NCI-H524 treated with DMSO at 0.1 percent for 48 hours (cell line): ENCODE data around the gene BGN.

Experiments used
- DNase-seq: peaks from one replicate; lab custom pipeline; 2025; lab: John Stamatoyannopoulos, UW

Gene BGN

DNA sequence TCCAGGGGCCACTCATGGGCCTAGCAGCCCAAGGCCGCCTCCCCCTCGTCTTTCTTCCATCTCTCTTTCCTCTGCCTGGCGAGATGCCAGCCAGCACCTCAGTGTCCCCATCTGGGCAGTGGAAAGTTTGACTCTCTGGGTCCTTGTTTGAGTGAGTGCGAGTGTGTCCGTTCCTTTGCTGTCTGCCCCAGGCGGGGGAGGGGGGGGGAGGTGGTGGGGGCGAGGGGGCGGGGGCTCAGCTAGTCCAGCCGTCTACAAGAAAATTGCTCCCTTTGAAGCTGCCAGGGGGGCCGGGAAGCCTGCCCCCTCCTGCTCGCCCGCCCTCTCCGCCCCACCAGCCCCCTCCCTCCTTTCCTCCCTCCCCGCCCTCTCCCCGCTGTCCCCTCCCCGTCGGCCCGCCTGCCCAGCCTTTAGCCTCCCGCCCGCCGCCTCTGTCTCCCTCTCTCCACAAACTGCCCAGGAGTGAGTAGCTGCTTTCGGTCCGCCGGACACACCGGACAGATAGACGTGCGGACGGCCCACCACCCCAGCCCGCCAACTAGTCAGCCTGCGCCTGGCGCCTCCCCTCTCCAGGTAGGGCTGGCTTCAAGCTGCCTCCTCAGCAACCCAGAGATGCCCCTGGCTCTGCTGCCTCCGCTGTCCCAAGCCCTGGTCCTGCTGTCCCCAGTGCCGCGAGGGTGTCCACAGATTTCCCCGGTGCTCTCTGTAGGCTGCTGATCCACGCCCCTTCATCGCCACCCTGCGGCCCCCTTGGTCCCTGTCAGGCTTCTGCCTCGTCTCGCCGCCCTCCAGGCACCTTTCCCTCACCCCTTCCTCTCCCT, at the start of gene BGN:
TSS of gene BGN (plus strand) at position 440 of the 821 bp plus-strand sequence. CDS start 9,652 bp downstream, outside the sequence.
- DNase-seq: no peak

DNA sequence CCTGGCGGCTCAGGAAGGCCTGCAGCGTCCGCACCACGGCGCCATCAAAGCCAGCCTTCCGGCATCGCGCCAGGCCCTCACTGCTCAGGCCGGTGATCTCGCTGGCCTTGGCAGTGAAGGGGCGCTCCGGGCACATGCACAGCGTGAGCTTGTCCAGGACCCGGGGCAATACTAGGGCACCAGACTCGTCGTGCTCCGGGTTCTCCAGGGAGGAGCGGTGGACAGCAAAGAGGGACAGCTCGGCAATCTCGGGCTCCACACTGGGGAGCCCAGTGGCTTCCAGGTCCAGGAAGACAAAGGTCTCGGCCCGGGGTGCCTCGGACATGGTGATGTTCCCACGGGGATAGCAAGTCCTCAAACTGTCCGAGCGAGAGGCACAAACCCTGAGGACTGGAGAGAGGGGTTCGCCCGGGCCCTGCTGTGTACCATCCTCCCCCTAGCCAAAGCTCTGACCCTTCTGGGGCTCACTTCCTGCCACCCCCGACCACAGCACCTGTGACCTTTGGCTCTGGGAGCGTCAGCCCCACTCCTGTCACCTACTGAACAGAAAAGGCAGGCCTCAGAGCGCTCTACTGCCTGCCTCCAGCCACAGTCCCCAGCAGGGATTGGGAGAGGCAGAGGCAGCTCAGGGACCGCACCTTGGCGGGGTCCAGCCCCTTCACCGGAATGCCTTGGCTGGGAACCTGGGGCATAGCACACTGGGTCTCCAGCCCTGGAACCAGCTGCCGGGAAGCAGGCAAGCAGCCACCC, 49.5 kb upstream of the BGN start:
- DNase-seq: no peak

DNA sequence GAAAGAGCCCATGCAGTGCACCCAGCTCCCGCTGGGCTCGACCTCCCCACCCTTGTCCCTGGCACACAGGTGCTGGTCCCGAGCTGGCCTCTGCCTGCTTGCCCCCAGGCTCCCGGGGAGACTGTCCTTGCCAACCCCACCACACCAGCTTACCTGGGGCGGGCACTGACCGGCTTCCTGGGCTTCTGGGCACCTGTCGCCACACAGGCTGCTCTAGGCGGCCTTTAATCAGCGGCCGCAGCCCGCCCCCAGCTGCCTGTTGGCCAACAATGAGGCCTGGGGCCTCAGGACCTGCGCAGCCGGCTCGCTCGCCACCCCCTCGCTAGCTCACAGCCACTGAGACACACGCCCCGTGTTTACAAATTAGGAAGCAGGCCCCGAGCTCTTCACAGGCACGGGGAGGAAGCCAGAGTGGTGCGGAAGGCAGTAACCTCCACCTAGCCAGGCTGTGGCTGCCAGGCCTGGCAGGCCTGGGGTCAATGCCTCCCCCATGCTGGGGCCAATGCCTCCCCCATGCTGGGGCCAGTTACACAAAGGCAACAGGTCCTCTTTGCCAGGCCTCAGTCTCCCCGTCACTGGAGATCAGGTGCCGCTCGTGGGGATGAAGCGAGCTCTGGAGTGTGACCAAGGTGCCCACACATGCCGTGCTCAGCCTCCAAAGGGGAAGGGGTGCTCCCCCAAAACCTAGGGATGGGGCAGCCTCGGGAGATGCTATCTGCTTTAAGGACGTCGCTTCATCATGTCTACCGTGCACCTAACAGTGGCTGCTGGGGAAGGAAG, 48.7 kb upstream of the BGN start, which contains the start of gene TREX2:
TSS of gene TREX2 (minus strand) at position 201 of the 780 bp plus-strand sequence. CDS start 626 bp downstream, outside the sequence.
- DNase-seq: no peak

DNA sequence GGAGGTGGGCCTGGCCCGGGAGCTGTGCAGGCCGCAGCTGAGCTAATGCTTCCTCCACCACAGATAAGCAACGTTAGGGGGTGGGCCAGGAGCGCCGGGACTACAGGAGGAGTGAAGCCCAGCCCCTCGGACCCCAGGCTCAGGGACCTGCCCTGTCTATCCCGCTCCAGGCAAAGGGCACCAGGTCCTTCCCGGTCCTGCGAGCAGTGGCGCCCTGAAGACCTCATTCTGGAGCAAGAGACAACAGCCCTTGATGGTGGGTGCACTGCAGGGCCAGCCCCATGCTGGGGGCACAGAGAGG, 48.2 kb upstream of the BGN start:
- DNase-seq: no peak

DNA sequence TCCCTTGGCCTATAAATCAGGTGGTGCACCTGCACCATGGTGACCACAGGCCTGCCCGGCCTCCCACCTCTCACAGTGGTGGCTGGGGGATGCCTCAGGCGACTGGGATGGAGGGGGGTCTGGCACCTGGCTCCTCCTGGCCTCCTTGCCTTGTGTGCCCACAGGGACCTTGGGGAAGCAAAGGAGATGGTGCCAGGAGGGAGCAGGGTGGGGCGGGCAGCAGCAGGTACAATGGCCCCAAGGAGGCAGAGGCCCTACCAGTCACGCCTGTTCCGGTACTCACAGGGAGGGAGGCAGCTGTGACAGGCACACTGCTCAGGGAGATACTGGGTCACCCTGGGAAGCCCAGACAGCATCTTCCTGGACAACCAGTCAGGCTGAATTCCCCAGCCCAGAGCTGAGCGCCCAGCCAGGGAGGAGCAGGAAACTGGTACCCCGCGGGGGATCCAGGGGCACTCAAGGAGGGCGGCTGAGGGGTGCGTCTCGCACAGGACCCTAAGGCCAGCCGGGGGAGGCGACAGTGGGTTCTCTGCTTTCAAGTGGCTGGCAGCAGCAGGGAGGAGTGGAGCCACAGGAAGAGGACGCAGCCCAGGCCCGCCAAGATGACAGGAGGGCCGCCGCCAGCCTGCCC, 47.7 kb upstream of the BGN start:
- no peak for DNase-seq

DNA sequence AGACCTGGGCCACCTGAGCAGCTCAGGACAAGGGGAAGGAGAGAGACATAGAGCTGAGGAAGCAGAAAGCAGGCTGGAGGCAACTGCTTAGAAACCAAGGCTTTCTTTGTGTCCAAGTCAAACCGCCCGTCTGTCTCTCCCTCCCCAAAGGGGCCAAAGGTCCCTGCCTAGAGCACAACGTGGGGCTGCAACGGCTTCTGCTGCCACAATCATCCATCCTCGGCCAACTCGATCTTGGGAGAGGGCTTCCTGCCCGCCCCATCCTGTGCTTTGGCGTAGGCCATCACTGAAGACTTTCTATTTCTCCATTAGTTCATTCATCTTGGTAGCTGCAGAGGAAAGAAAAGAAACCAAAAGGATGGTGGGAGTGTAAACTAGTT, 47.2 kb upstream of the BGN start:
- DNase-seq: no peak

DNA sequence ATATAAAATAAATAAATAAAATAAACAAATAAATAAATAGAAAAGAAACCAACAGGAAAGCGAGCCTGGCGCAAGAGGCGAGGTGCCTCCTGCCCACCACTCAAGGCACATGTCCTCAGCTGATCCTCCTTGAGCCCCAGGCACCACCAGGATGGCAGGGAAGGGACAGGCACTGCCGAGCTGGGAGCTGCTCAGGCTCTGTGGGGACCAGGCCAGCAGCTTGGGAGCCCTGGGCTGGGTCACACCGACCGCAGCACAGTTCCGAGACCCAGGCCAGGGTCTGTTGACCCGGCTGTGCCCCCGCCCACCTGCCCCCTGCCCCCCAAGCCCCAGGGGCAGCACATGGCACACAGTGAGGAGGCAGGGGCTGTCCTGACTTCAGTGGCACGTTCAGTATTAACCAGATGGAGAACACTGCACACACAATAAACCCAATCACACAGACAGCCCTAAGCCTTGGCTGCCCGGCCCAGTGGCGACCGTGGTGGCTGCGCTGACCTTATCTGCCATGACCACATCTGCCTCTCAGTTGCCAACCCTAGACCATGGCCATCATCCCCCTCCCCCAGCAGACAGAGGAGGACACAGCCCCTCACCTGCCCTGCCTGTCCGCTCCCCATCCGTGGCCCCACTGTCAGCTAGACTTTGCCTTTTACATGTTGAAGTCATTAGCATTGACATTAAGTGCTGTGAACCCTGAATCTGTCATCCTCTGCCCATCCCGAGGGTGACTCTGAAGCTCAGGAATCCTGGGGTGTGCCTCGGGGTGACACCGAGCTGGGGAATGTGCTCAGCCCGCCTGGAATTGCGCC, 46.0 kb upstream of the BGN start:
- no peak for DNase-seq

DNA sequence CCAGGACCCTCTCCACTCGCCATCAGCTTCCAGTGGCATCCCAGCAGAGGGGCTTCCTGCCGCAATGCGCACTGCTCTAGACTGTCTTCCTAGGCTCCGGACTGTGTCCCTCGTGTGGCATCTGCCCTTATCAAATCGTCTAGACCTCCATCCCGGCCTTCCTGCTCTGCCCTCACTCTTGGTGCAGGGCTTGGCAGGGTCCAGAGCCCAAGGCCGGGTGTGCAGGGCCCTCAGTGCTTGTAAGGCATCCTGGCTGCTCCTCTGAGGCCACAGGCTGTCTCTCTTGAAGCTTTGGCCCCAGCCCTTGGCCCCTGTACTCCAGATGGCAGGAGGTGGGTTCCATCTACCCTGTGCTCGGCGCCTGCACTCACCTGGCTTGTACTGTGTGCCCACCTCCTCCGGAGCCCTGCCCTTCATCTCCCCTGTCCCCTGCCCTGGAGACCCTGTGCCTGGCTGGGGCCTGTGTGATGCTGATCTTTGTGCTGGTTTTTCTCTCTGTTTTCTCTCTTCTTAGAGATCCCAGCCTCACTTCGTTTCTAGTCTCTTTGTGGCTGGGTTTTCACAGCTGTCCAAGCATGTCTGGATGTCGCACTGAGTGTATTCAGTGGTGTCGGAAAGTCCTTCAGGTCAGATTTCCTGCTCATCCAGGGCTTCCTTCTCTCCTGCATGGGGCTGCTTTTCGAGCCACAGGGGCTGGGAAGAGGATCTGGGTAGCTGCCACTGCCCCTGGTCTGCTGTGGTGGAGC, 45.2 kb upstream of the BGN start:
- no peak for DNase-seq

DNA sequence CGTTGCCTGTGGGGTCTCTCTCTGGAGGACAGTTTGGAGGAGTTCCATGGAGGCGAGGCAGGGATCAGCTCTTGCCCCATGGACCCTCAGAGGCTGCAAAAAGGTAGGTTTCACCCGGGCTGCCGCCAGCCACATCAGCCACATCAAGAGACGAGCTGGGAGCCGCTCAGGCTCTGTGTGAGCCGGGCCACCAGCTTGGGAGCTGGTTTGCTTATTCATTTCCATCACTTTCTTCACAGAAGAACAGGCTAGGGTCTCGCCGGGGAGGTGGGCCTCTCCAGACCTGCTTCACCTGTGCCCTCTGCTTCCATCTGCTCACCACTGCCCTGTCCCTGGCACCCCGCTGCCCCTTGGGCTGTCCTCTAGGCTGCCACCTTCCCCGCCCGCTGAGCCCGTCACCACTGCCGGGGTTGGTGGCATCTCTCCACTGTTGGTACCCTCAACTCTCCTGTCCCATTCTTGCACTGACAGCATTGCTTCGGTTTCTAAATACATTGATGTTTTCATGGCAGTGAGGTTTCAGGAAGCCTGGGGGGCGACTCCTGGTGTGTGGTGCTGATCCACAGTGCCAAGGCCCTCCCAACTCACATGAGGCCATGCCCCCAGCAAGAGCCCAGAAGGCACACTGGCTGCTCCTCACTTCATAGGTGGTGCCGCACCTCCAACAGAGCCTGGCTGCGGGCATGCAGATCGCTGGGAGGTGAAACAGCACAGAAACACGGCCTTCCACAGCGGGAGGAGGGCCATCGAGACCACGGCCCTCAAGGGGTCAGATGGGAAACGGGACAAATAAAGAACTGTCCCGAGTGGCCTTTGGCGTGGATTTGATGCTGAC, 44.4 kb upstream of the BGN start:
- no peak for DNase-seq

DNA sequence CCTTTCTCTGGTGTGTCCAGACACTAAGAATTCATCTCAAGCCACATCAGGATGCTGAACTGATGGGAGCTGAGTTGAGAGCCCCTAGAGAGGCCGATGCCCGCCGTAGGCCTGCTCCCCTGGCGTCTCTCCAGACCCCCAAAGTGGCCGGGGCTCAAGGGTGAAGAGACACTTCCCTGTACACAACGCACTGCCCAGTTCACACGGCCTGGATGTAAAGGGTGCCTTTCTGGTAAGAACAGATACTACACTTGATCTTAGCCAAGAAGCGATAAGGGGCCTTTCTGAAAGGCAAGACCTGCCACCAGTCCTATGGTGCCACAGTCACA, 43.9 kb upstream of the BGN start:
- DNase-seq: no peak

DNA sequence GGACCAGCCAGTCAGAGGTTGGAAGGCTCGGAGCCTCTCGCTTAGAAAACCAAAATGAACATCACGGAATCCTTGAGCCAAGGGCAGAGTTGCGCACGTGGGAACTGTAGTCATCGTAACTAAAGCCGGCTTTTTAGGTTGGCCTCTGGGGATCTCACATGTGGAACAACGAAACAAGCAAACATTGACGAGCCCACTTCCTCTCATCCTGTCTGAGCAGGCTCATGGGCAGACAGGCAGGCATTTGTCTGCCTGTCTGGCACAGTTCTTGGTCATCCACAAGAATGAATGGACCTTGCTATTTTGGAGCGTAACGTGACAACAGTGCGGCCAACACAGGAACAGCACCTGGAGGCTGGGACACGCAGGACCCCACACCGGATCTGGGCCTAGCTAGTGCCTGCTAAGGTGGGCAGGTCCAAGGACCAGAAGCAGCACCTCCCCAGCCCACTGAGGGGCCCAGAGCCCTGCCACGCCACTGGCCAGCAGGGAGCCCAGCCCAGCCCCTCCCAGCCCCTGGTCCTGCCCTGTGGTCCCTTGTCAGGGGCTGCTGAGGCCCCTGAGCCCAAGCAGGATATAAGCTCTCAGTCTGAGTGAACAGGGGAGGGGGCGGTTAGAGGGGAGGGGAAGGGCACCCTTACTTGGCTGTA, 39.8 kb upstream of the BGN start:
- DNase-seq: no peak

DNA sequence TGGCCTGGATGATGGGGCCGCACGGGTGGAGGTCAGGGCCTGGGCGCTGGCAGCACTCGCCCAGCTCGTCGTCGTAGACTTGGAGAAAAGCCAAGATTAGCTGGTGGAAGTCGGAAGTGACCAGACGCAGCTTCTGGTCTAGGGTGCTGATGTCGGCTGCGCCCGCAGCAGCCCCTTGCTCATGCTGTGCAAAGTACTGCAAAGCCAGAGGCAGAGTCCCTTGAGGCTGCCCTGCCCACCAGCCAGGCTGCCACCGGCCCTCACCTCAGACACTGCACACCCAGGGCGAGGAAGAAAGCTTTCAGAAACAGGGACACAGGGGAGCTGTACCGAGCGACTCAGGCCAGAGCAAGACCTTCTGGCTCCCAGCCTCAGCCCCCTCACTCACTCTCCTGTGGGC, 39.2 kb upstream of the BGN start:
- no peak for DNase-seq

DNA sequence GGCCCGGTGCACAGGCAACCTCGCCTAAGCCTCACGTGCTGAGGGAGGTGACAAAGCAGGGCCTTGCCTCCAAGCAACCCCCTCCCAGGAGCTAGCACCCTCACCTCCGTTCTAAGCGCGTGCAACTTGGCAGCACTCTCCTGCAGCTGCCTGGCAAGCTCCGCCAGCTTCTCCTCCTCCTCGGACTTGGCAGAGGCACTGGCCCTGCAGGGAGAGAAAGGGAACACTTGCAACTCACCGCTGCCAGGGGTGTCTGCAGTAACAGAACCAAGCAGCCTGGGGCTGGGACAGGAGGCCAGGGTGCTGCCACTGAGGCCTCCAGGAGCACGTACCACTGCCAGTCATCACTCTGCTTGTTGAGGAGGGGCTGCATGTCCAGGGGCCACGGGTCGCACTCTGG, 38.6 kb upstream of the BGN start:
- DNase-seq: no peak

DNA sequence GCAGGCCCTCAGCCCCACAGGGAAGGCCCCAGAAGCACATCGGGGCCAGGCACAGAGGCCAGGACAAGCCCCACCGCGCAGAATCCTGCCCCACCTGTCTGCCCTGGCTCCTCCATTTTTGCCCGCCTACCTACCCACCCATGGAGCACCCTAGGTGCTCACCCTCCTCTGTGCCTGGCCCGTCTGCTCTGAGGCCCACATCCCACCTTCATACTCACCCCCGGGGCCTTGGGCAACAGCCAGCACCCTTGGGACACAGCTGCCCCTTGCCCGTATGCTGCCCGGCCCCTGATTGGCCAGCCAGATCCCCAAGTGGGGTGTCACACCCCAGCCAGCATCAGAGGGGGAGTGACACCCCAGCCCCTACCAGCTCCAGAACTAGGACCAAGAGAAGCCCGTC, 38.1 kb upstream of the BGN start:
- no peak for DNase-seq

DNA sequence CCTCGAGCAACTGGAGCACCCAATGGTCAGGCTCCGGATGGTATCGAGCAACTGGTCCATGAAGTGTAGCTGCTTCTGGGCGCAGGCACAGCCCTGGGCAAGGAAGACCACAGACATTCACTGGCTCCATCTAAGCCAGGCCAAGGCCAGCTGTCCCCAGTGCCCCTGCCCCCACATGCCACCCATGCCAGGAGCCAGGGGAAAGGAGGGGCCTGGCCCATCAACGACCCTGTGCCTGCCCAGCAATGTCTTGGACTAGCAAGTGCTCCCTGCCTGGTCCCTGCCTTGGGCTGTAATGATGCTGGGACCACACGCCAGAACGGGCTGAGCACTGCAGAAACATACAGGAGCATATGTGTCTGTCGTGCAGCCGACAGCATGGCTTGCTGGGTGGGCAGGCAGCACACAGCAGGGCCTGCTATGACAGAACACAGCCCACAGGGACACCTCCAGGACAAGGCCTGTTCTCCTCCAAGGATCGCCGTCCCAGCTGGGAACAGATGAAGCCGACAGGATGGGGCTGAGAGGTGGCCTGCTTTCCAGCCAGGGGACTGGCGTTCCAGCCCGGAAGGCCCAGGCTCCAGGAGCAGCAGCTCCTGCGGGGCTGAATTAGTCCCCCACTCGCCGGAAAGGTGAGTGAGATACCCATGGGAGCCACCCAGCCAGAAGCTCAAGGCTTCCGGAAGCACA, 37.5 kb upstream of the BGN start:
- DNase-seq: no peak

DNA sequence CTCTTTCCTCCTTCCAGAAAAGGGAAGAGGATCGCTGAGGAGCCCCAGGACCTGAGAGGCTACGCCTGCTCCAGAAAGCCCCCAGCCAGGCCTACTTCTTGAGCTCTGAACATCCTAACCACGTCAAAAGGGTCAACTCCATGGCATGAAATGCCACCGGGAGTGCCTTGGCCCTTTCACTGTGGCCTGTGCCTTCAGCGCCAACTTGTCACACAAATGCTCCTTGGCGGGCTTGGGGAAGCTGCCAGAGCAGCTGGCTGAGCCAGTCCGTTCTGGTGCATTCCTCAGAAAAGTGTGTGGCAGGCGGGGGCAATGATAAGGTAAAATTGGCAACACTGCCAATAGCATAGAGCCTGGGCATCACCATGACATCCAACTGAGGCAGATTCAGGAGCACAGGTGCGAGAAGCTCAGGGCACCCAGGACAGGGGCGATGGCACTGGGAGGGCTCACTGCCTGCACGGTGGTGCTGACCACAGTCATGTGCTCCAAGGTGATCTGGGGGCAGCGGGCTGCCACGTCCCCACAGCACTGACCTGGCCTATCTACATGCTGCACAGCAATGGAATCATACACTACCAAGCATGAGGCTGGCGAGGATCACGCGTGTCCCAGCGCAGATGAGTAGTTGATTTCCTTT, 36.8 kb upstream of the BGN start:
- DNase-seq: no peak

DNA sequence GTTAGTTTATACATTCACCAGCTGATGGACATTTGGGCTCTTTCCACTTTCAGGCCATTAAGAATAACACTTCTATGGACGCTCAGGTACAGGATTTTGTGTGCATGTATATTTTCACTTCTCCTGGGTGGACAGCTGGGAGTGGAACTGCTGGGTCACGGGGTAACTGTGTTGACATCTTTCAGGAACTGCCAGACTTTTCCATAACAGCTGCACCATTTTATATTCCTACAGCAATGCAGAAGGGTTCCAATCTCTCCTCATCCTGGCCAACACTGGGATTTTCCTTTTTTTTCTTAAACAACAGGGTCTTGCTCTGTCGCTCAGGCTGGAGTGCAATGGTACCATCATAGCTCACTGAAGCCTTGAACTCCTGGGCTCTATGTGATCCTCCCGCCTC, 36.3 kb upstream of the BGN start:
- DNase-seq: no peak

DNA sequence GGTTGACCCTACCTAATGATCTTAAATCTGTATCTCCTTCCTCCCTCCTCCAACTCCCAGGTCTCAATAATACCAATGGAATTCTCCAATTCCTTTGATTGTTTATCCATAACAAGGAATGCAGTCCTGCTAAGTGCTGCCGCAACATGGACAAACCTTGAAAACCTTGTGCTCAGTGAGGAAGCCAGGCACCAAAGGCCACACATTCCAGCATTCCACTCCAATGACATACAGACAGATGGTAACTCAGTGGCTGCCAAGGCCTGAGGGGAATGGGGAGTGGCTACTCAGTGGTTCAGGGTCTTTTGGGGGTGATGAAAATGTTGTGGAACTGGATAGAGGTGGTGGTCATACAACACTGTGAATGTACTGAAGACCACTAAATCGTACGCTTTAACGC, 34.8 kb upstream of the BGN start:
- DNase-seq: no peak
